Ishikawa (cell line): ENCODE results near the gene CRB1.

Experiments used
- CEBPB ChIP-seq: IDR thresholded peaks from 2 replicates; pipeline ENCODE4 v1.6.1; 2012
- CREB1 ChIP-seq: IDR thresholded peaks from 2 replicates; pipeline ENCODE4 v1.6.1; 2012; ENCODE audit warnings: low read depth
- EP300 ChIP-seq: IDR thresholded peaks from 2 replicates; pipeline ENCODE4 v1.6.1; 2012; ENCODE audit warnings: borderline replicate concordance
- RAD21 ChIP-seq: IDR thresholded peaks from 2 replicates; pipeline ENCODE4 v1.6.1; 2012; ENCODE audit warnings: low read depth
- TAF1 ChIP-seq: IDR thresholded peaks from 2 replicates; pipeline ENCODE4 v1.6.1; 2012; ENCODE audit warnings: low read depth, mild to moderate bottlenecking
- YY1 ChIP-seq: IDR thresholded peaks from 2 replicates; pipeline ENCODE4 v1.6.1; 2012; ENCODE audit warnings: low read depth

DNA sequence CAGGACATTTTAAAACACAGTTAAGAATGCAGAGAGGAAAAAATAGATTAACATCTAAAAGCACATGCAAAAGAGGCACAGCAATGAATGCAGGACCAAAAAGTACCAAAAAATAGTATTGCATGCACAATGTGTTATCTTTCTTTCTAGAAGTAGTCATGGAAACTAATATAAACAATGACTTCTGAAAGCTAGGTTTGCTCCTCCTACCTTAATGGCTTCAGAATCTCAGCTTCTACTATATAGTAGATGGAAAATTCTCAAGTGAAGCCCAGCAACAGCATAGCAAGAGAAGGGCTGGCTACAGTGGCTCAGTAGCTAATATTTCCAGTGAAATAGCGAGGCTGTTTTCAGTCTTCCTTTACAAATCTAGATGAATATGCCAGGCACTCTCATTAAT is 125.1 kb downstream of the CRB1 start:
- no peak for TF ChIP-seq EP300
- no peak for TF ChIP-seq CEBPB
- no peak for TF ChIP-seq CREB1
- no peak for TF ChIP-seq TAF1
- no peak for TF ChIP-seq YY1
- TF ChIP-seq RAD21, result no peak
